Astrocyte (in vitro differentiated cells and primary cell): ENCODE measurements around the gene ATP11A. TPM values are rescaled to one million over a fixed set of nuclear protein-coding genes. Genes with fewer than 3 reads are reported as not detected.
A peak's percentile ranks its signal among the peaks of the same experiment; 100 is the strongest.

ENCODE experiments used
- DNase-seq: peaks from one replicate; pipeline ENCODE4 v3.0.0-alpha.2; 2010; ENCODE audit warnings: low read depth
- FAIRE-seq: peaks from 2 replicates; lab custom pipeline; 2011; peaks lifted over from hg19 to GRCh38; lab: Jason Lieb, UNC
- H2AFZ ChIP-seq: 2 replicates; pipeline ENCODE4 v1.6.0; 2012; ENCODE audit warnings: low read depth, low read length, inconsistent platforms
- H3K27ac ChIP-seq: 2 replicates; pipeline ENCODE4 v1.5.1; 2011; ENCODE audit warnings: low read depth, low read length, inconsistent platforms
- H3K27me3 ChIP-seq: 2 replicates; pipeline ENCODE4 v1.6.0; 2011; ENCODE audit warnings: low read length, inconsistent platforms; ENCODE audit not compliant: insufficient read depth
- H3K36me3 ChIP-seq: 2 replicates; pipeline ENCODE4 v1.5.1; 2011; ENCODE audit warnings: low read length, inconsistent platforms; ENCODE audit not compliant: insufficient read depth
- H3K4me1 ChIP-seq: 2 replicates; pipeline ENCODE4 v1.5.1; 2011; ENCODE audit warnings: low read length, inconsistent platforms; ENCODE audit not compliant: insufficient read depth
- H3K4me2 ChIP-seq: 2 replicates; pipeline ENCODE4 v1.6.0; 2012; ENCODE audit warnings: low read length, inconsistent platforms
- H3K4me3 ChIP-seq: 2 replicates; pipeline ENCODE4 v1.5.1; 2011; ENCODE audit warnings: low read depth, mild to moderate bottlenecking, low read length, inconsistent platforms; ENCODE audit not compliant: insufficient read depth
- H3K79me2 ChIP-seq: 2 replicates; pipeline ENCODE4 v1.6.0; 2012; ENCODE audit warnings: mild to moderate bottlenecking, low read length, inconsistent platforms; ENCODE audit not compliant: insufficient read depth
- H3K9ac ChIP-seq: 2 replicates; pipeline ENCODE4 v1.6.0; 2012; ENCODE audit warnings: mild to moderate bottlenecking, low read length, inconsistent platforms
- H3K9me3 ChIP-seq: 2 replicates; pipeline ENCODE4 v1.5.1; 2012; ENCODE audit warnings: low read depth, mild to moderate bottlenecking, low read length, inconsistent platforms; ENCODE audit not compliant: insufficient read depth
- H4K20me1 ChIP-seq: 2 replicates; pipeline ENCODE4 v1.6.0; 2012; ENCODE audit warnings: low read length, inconsistent platforms; ENCODE audit not compliant: insufficient read depth
- H3K27ac Mint-ChIP-seq: one replicate; pipeline ENCODE4 v1.8.0; 2021; ENCODE audit warnings: mild to moderate bottlenecking, mixed read lengths; ENCODE audit not compliant: unreplicated experiment
- H3K27me3 Mint-ChIP-seq: one replicate; pipeline ENCODE4 v1.8.0; 2021; ENCODE audit warnings: low read depth, mixed read lengths; ENCODE audit not compliant: unreplicated experiment
- H3K36me3 Mint-ChIP-seq: one replicate; pipeline ENCODE4 v1.8.0; 2021; ENCODE audit warnings: low read depth, mixed read lengths; ENCODE audit not compliant: unreplicated experiment
- H3K4me1 Mint-ChIP-seq: one replicate; pipeline ENCODE4 v1.8.0; 2021; ENCODE audit warnings: low read depth, mixed read lengths; ENCODE audit not compliant: unreplicated experiment
- H3K4me3 Mint-ChIP-seq: one replicate; pipeline ENCODE4 v1.8.0; 2021; ENCODE audit warnings: mild to moderate bottlenecking, moderate library complexity, mixed read lengths; ENCODE audit not compliant: unreplicated experiment
- H3K9me3 Mint-ChIP-seq: one replicate; pipeline ENCODE4 v1.8.0; 2021; ENCODE audit warnings: mild to moderate bottlenecking, mixed read lengths; ENCODE audit not compliant: unreplicated experiment
- CTCF ChIP-seq: IDR thresholded peaks from 2 replicates; pipeline ENCODE4 v1.5.1; 2011; ENCODE audit warnings: low read depth, mild to moderate bottlenecking, inconsistent platforms, low read length, moderate library complexity; ENCODE audit not compliant: insufficient read depth
- EZH2 ChIP-seq: IDR thresholded peaks from 2 replicates; pipeline ENCODE4 v1.6.1; 2012; ENCODE audit warnings: mild to moderate bottlenecking, low read length, inconsistent platforms; ENCODE audit not compliant: insufficient read depth
- total RNA-seq: library from RNA; stranded (reverse); gene quantifications from 2 replicates; pipeline ENCODE4 v1.2.1, GENCODE V29; 2021

Gene ATP11A
- total RNA-seq, 1 donor from 2014 or later, result 38.9 TPM

- no peaks in the 10 kb centered on the region for H3K36me3 Mint-ChIP-seq
- H3K9ac ChIP-seq, result no peak overlapping the region
- H3K4me3 Mint-ChIP-seq, result no peak overlapping the region
- H3K27ac ChIP-seq, result no peak overlapping the region
- no peaks in the 10 kb centered on the region for H3K36me3 ChIP-seq
- no peak overlapping the region for H3K27ac Mint-ChIP-seq
- no peaks in the 10 kb centered on the region for H3K27me3 Mint-ChIP-seq
- peaks cover 12% of the 10 kb centered on the region for H4K20me1 ChIP-seq
- DNase-seq (no peak), FAIRE-seq (no peak)
- peaks cover 27% of the 10 kb centered on the region for H3K4me1 Mint-ChIP-seq
- peak overlapping the region; percentile 44 for H3K4me2 ChIP-seq
- H3K79me2 ChIP-seq, result no peaks in the 10 kb centered on the region
- H3K27me3 ChIP-seq, result peaks cover 3% of the 10 kb centered on the region
- H3K4me1 ChIP-seq, result peaks cover 24% of the 10 kb centered on the region
- TF ChIP-seq EZH2 (no peak), CTCF (no peak)
- no peaks in the 10 kb centered on the region for H3K9me3 ChIP-seq
- H2AFZ ChIP-seq, result no peak overlapping the region
- no peak overlapping the region for H3K4me3 ChIP-seq
- H3K9me3 Mint-ChIP-seq, result no peaks in the 10 kb centered on the region
Measured at GRCh38 chr13:112724788-112725345, 35.0 kb downstream of the ATP11A start.

GRCh38 chr13:112725346-112726015 is 35.6 kb downstream of the ATP11A start:
- no peak overlapping the region for H3K27ac Mint-ChIP-seq
- Histone ChIP-seq H3K4me3 (no peak overlapping the region), H3K79me2 (no peaks in the 10 kb centered on the region), H4K20me1 (peaks cover 12% of the 10 kb centered on the region), H3K27ac (no peak overlapping the region), H3K4me1 (peaks cover 24% of the 10 kb centered on the region), H3K36me3 (no peaks in the 10 kb centered on the region), H3K27me3 (peaks cover 3% of the 10 kb centered on the region), H3K4me2 (peak overlapping the region; percentile 44), H3K9ac (peak overlapping the region; percentile 10), H2AFZ (no peak overlapping the region), H3K9me3 (no peaks in the 10 kb centered on the region)
- peaks cover 25% of the 10 kb centered on the region for H3K4me1 Mint-ChIP-seq
- H3K36me3 Mint-ChIP-seq, result no peaks in the 10 kb centered on the region
- TF ChIP-seq EZH2 (no peak), CTCF (no peak)
- no peak overlapping the region for H3K4me3 Mint-ChIP-seq
- no peak for FAIRE-seq
- H3K9me3 Mint-ChIP-seq, result no peaks in the 10 kb centered on the region
- DNase-seq, result peak; percentile 41
- H3K27me3 Mint-ChIP-seq, result no peaks in the 10 kb centered on the region
